Measurements from ENCODE around the gene PLEKHG1. TPM values are rescaled to one million over a fixed set of nuclear protein-coding genes. Genes with fewer than 3 reads are reported as not detected.

Gene PLEKHG1
- polyA plus RNA-seq, 1 donor from 2014 or later = 2.6 TPM

DNA sequence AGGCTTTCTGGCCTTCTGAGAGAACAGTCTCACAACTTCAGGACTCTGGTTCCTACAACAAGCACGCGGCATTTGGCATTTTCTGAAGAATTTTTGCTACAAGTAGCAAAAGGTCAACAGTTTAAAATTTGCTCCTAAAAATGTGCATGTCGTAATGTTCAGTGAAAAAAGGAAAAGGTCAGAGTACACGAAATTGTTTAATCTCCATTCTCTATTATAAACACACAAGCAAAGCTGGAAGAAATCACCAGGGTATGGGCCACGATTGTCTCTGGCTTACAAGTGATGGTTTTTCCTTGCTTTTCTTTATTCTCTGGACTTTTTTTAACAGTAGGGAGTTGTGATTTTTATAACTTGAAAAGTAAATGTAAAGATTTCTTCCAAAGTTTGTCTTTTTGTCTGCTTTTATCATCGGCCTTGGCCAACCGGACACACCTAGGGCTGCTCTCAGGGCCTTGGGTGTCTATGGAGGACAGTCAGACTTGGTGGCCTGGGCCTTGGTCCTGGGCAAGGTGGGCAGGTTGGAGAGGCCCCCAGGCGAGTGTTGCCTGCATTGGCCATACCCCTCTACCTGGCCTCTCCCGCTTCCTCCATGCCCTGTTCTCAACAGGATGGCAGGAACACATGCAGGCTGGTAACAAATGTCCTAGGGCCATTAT, 32.4 kb downstream of the PLEKHG1 start:
- H2AFZ ChIP-seq (ENCODE audit: low read depth, low read length) = no peak overlapping the region
- H3F3A ChIP-seq (ENCODE audit: insufficient read depth, low read length, poor library complexity, severe bottlenecking) = no peaks in the 10 kb centered on the region
- no peaks in the 10 kb centered on the region for H3K9me2 ChIP-seq (ENCODE audit: insufficient read depth, low read length)
- H3K79me2 ChIP-seq (replicated peaks; ENCODE audit: insufficient read depth, low read length) = no peaks in the 10 kb centered on the region
- no peak overlapping the region for H3K9ac ChIP-seq (ENCODE audit: low read length)
- H3K4me3 ChIP-seq (ENCODE audit: low read length) = no peak overlapping the region
- TF ChIP-seq, protein P1, sequence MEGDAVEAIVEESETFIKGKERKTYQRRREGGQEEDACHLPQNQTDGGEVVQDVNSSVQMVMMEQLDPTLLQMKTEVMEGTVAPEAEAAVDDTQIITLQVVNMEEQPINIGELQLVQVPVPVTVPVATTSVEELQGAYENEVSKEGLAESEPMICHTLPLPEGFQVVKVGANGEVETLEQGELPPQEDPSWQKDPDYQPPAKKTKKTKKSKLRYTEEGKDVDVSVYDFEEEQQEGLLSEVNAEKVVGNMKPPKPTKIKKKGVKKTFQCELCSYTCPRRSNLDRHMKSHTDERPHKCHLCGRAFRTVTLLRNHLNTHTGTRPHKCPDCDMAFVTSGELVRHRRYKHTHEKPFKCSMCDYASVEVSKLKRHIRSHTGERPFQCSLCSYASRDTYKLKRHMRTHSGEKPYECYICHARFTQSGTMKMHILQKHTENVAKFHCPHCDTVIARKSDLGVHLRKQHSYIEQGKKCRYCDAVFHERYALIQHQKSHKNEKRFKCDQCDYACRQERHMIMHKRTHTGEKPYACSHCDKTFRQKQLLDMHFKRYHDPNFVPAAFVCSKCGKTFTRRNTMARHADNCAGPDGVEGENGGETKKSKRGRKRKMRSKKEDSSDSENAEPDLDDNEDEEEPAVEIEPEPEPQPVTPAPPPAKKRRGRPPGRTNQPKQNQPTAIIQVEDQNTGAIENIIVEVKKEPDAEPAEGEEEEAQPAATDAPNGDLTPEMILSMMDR (IDR thresholded peaks at IDR 0.05; ENCODE audit: poor library complexity, severe bottlenecking) = no peak
- TF ChIP-seq EP300 (conservative IDR thresholded peaks at IDR 0.05; ENCODE audit: poor library complexity, severe bottlenecking) = no peak
- no peaks in the 10 kb centered on the region for H3K36me3 ChIP-seq (ENCODE audit: insufficient read depth, low read length)
- no peak overlapping the region for H3K4me2 ChIP-seq (ENCODE audit: low read length)
- H3K27ac ChIP-seq (ENCODE audit: low read length) = no peak overlapping the region
- H3K9me3 ChIP-seq (ENCODE audit: low read length) = no peaks in the 10 kb centered on the region
- H3K27me3 ChIP-seq (ENCODE audit: insufficient read depth, low read depth, low read length) = no peaks in the 10 kb centered on the region
- no peaks in the 10 kb centered on the region for H4K20me1 ChIP-seq (ENCODE audit: insufficient read depth)

DNA sequence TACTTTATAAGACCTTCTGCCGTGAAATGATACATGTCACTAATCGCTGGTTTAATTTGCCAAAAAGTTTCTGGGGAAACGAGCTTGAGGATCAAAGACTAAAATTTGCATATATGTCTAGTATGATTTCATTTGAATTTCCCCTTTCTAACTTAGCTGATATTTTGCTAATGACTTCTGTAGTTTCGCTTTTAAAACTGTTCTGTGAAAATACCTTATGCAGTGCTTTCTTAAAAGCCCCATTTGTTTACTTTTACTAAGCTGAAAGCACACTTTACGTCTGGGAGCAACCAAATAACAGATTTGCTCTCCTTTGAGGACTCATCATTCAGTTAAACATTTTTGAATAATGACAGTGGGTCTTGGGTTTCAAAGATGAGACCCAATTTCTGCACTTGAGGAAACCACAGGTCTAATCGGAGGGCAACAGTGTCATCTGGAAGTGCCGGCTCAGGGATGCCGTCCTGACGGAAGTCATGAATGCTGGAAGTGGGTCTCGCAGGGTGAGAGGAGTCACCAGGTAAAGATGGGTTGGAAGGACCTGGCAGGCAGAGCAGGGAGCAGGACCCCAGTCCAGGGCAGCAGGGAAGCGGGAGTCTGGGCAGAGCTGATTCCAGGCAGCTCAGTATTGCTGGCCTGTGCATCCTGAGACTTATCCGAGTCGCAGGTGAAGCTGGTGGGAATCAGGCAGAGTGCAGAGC, 33.2 kb downstream of the PLEKHG1 start:
- H3K36me3 ChIP-seq (ENCODE audit: insufficient read depth, low read length) = no peaks in the 10 kb centered on the region
- no peaks in the 10 kb centered on the region for H4K20me1 ChIP-seq (ENCODE audit: insufficient read depth)
- no peak overlapping the region for H3K4me2 ChIP-seq (ENCODE audit: low read length)
- TF ChIP-seq RAD21 (conservative IDR thresholded peaks at IDR 0.05) (no peak), POLR2AphosphoS5 (IDR thresholded peaks at IDR 0.05) (no peak), MXI1 (conservative IDR thresholded peaks at IDR 0.05; ENCODE audit: poor library complexity, severe bottlenecking) (no peak), EZH2 (IDR thresholded peaks at IDR 0.05; ENCODE audit: borderline replicate concordance, insufficient read depth, low read length, poor library complexity, severe bottlenecking) (no peak), EP300 (conservative IDR thresholded peaks at IDR 0.05; ENCODE audit: poor library complexity, severe bottlenecking) (no peak), SMC3 (conservative IDR thresholded peaks at IDR 0.05; ENCODE audit: poor library complexity) (no peak), TAF1 (IDR thresholded peaks at IDR 0.05; ENCODE audit: low read depth) (no peak)
- TF ChIP-seq, protein P1 (IDR thresholded peaks at IDR 0.05; ENCODE audit: poor library complexity, severe bottlenecking) = no peak
- TF ChIP-seq, protein P2, sequence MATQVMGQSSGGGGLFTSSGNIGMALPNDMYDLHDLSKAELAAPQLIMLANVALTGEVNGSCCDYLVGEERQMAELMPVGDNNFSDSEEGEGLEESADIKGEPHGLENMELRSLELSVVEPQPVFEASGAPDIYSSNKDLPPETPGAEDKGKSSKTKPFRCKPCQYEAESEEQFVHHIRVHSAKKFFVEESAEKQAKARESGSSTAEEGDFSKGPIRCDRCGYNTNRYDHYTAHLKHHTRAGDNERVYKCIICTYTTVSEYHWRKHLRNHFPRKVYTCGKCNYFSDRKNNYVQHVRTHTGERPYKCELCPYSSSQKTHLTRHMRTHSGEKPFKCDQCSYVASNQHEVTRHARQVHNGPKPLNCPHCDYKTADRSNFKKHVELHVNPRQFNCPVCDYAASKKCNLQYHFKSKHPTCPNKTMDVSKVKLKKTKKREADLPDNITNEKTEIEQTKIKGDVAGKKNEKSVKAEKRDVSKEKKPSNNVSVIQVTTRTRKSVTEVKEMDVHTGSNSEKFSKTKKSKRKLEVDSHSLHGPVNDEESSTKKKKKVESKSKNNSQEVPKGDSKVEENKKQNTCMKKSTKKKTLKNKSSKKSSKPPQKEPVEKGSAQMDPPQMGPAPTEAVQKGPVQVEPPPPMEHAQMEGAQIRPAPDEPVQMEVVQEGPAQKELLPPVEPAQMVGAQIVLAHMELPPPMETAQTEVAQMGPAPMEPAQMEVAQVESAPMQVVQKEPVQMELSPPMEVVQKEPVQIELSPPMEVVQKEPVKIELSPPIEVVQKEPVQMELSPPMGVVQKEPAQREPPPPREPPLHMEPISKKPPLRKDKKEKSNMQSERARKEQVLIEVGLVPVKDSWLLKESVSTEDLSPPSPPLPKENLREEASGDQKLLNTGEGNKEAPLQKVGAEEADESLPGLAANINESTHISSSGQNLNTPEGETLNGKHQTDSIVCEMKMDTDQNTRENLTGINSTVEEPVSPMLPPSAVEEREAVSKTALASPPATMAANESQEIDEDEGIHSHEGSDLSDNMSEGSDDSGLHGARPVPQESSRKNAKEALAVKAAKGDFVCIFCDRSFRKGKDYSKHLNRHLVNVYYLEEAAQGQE (IDR thresholded peaks at IDR 0.05; ENCODE audit: borderline replicate concordance) = no peak
- no peak overlapping the region for H2AFZ ChIP-seq (ENCODE audit: low read depth, low read length)
- H3K27ac ChIP-seq (ENCODE audit: low read length) = no peak overlapping the region
- no peaks in the 10 kb centered on the region for H3K9me3 ChIP-seq (ENCODE audit: low read length)
- no peak overlapping the region for H3K9ac ChIP-seq (ENCODE audit: low read length)
- H3F3A ChIP-seq (ENCODE audit: insufficient read depth, low read length, poor library complexity, severe bottlenecking) = no peaks in the 10 kb centered on the region
- H3K79me2 ChIP-seq (replicated peaks; ENCODE audit: insufficient read depth, low read length) = no peaks in the 10 kb centered on the region
- H3K4me3 ChIP-seq (ENCODE audit: low read length) = no peak overlapping the region
- no peaks in the 10 kb centered on the region for H3K9me2 ChIP-seq (ENCODE audit: insufficient read depth, low read length)
- H3K27me3 ChIP-seq (ENCODE audit: insufficient read depth, low read depth, low read length) = no peaks in the 10 kb centered on the region

Data from neural cell (in vitro differentiated cells).